Natural killer cell (primary cell): ENCODE results near the gene MGAT3. TPM values are rescaled to one million over a fixed set of nuclear protein-coding genes. Genes with fewer than 3 reads are reported as not detected.

ENCODE experiments used
- ATAC-seq, 3 donors: fragments of 150-1000 bp in 2 of 3; fragments of 200-7000 bp in 1 of 3; cut with Tn5 transposase; 1 replicate in 1 of 3; 2 replicates in 2 of 3; pipeline ENCODE4 v1.10.0; 2021; ENCODE audit warnings: mild to moderate bottlenecking in 2 of 3, moderate library complexity in 2 of 3
- DNase-seq, 2 donors: peaks; one replicate each; pipeline versions ENCODE4 v3.0.0 to v3.0.0-alpha.2; 2013 to 2021; ENCODE audit warnings: mixed read lengths in 1 of 2
- H3K27ac ChIP-seq: one replicate; pipeline ENCODE4 v1.5.1; 2013; ENCODE audit warnings: mild to moderate bottlenecking, low read length
- H3K27me3 ChIP-seq: one replicate; pipeline ENCODE4 v1.6.1; 2013; ENCODE audit warnings: low read length; ENCODE audit not compliant: control insufficient read depth, insufficient read depth
- H3K36me3 ChIP-seq: one replicate; pipeline ENCODE4 v1.6.1; 2013; ENCODE audit warnings: low read length; ENCODE audit not compliant: control insufficient read depth, insufficient read depth
- H3K4me1 ChIP-seq: one replicate; pipeline ENCODE4 v1.6.1; 2013; ENCODE audit warnings: low read length; ENCODE audit not compliant: control insufficient read depth, insufficient read depth
- H3K4me3 ChIP-seq: one replicate; pipeline ENCODE4 v1.5.1; 2013; ENCODE audit warnings: low read length
- H3K9me3 ChIP-seq: one replicate; pipeline ENCODE4 v1.6.1; 2013; ENCODE audit warnings: low read length; ENCODE audit not compliant: control insufficient read depth, insufficient read depth
- H3K27ac Mint-ChIP-seq, 2 donors: one replicate each; pipeline ENCODE4 v1.8.0; 2022; ENCODE audit warnings: mild to moderate bottlenecking in 2 of 2, mixed read lengths in 2 of 2, moderate library complexity in 1 of 2
- H3K27me3 Mint-ChIP-seq, 2 donors: one replicate each; pipeline ENCODE4 v1.8.0; 2022; ENCODE audit warnings: low read depth in 2 of 2, mixed read lengths in 2 of 2
- H3K36me3 Mint-ChIP-seq: one replicate; pipeline ENCODE4 v1.8.0; 2022; ENCODE audit warnings: mixed read lengths
- H3K4me1 Mint-ChIP-seq, 2 donors: one replicate each; pipeline ENCODE4 v1.8.0; 2022; ENCODE audit warnings: mixed read lengths in 2 of 2
- H3K4me3 Mint-ChIP-seq: one replicate; pipeline ENCODE4 v1.8.0; 2022; ENCODE audit warnings: mild to moderate bottlenecking, moderate library complexity, mixed read lengths
- H3K9me3 Mint-ChIP-seq, 2 donors: one replicate each; pipeline ENCODE4 v1.8.0; 2022; ENCODE audit warnings: mixed read lengths in 2 of 2
- WGBS: methylation state at CpG from one replicate; pipeline ENCODE4 v1.1.7; 2013; ENCODE audit warnings: missing lambda C conversion rate; ENCODE audit not compliant: insufficient coverage; 5-methylcytosine and 5-hydroxymethylcytosine counted together
- intact Hi-C: fragments of 100-400 bp; cut with micrococcal nuclease; formaldehyde crosslinking; loops from one replicate; pipeline ENCODE4 v1.14.2; 2022
- total RNA-seq, 4 donors: library from RNA; stranded (reverse); fragments of 120-200 nt in 1 of 4; gene quantifications; one replicate each; pipeline versions ENCODE4 v1.2.3 to v1.2.4, GENCODE V29; 2013 to 2022
- TF ChIP-seq, protein P1 (sequence below): fragments of 200-600 bp; IDR thresholded peaks from one replicate; pipeline ENCODE4 v1.8.0; 2022; ENCODE audit warnings: antibody characterized with exemption

The MGAT3 gene
- total RNA-seq, 3 donors from 2014 or later (not counting 1 experiment from before 2014, with no cell fraction given): 0.09 to 13.7 (median 0.11) TPM

DNA sequence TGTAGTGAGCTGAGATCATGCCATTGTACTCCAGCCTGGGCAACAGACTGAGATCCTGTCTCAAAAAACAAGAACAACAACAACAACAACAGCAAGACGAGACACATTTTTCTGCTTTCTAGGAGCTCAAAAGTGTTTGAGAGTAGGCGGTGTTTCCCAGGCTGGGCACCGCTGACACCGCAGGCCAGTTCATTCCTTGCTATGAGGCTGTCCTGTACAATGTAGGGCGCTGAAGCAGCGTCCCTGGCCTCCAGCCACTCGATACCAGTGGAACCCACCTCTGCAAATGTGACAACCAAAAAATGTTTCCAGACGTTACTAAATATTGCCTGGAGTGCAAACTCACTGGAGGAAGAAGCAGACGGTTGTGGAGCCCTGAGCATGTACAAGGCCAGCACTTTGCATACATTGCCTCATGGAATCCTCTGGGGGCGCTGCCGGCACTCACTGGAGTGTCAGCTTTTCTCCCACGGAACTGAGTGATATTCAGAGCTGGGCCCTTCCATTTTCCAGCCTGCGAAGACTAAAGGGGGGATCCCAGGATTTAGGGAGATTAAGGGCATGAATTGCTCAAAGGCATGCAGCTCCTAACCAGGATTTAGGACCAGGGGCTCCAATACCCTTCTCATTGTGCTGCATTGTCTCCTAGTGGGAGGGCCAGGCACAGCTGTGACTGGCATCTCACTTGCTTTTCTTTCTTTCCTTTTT, 39.5 kb downstream of the MGAT3 start:
- no peaks in the 10 kb centered on the region for H3K27me3 ChIP-seq
- WGBS: 47% methylated on average over 13 of the region's 13 CpGs
- H3K4me3 ChIP-seq: no peak overlapping the region
- Mint-ChIP-seq H3K4me1 (peaks cover 0 to 2% of the 10 kb centered on the region in 2 donors), H3K9me3 (no peaks in the 10 kb centered on the region), H3K27me3 (no peaks in the 10 kb centered on the region), H3K4me3 (no peak overlapping the region), H3K27ac (no peak overlapping the region), H3K36me3 (no peaks in the 10 kb centered on the region)
- TF ChIP-seq, protein P1, sequence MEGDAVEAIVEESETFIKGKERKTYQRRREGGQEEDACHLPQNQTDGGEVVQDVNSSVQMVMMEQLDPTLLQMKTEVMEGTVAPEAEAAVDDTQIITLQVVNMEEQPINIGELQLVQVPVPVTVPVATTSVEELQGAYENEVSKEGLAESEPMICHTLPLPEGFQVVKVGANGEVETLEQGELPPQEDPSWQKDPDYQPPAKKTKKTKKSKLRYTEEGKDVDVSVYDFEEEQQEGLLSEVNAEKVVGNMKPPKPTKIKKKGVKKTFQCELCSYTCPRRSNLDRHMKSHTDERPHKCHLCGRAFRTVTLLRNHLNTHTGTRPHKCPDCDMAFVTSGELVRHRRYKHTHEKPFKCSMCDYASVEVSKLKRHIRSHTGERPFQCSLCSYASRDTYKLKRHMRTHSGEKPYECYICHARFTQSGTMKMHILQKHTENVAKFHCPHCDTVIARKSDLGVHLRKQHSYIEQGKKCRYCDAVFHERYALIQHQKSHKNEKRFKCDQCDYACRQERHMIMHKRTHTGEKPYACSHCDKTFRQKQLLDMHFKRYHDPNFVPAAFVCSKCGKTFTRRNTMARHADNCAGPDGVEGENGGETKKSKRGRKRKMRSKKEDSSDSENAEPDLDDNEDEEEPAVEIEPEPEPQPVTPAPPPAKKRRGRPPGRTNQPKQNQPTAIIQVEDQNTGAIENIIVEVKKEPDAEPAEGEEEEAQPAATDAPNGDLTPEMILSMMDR: peak; percentile 50
- H3K36me3 ChIP-seq: no peaks in the 10 kb centered on the region
- ATAC-seq (peak; percentile 70 to 82 (median 77)), DNase-seq (peak; percentile 31 to 68)
- intact Hi-C loops: no loop called here
- H3K4me1 ChIP-seq: peaks cover 1% of the 10 kb centered on the region
- H3K27ac ChIP-seq: no peak overlapping the region
- no peaks in the 10 kb centered on the region for H3K9me3 ChIP-seq

DNA sequence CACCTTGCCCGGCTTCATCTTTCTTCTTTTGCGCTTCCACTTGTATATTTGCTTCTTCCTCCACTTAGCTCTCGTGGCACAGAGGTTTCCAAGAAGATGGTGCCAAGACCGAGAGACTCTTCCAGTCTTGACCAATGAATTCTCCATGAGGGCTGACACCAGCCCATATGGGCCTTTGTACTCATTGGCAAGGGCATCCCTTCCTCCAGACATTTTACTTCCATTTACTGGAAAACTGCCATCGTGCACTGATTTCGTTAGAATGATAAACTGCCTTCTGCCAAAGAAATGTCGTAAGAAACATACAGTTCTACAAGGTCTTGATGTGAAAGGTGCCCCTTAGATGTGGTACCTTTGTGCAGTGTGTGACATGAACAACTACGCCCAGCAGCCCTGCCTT, 40.6 kb downstream of the MGAT3 start:
- H3K27me3 Mint-ChIP-seq: no peaks in the 10 kb centered on the region
- intact Hi-C loops: no loop called here
- Histone ChIP-seq H3K27ac (no peak overlapping the region), H3K9me3 (no peaks in the 10 kb centered on the region), H3K27me3 (no peaks in the 10 kb centered on the region), H3K4me1 (peaks cover 9% of the 10 kb centered on the region), H3K36me3 (no peaks in the 10 kb centered on the region), H3K4me3 (no peak overlapping the region)
- ATAC-seq: no peak
- H3K9me3 Mint-ChIP-seq: no peaks in the 10 kb centered on the region
- H3K4me3 Mint-ChIP-seq: no peak overlapping the region
- DNase-seq: no peak
- no peaks in the 10 kb centered on the region for H3K36me3 Mint-ChIP-seq
- no peak overlapping the region for H3K27ac Mint-ChIP-seq
- peaks cover 11 to 13% of the 10 kb centered on the region in 2 donors for H3K4me1 Mint-ChIP-seq
- 94% methylated on average over 8 of the region's 8 CpGs for WGBS
- TF ChIP-seq, protein P1: no peak

DNA sequence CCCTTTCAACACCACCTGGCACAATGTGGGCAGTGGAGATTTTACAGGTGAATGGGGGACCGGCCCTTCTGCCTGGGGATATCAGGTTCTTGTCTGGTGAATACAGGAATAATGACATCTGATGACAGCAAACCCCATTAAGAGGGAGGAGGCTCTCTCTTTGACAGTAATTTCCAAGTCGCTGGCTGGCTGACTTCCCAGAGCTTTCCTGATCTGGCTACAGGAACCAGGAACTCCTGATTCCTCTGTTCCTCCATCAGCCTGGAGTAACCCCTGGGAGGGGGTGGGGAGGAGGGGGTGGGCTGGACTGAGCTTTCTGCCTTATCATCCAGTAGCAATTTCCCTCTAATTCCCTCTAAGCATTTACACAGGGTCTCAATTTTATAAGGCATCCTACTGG, 41.6 kb downstream of the MGAT3 start:
- DNase-seq: no peak
- no peak overlapping the region for H3K27ac Mint-ChIP-seq

More for the DNA sequence above, 41.6 kb downstream of the MGAT3 start:
- H3K36me3 Mint-ChIP-seq: no peaks in the 10 kb centered on the region
- H3K9me3 Mint-ChIP-seq: no peaks in the 10 kb centered on the region
- Histone ChIP-seq H3K4me1 (peaks cover 17% of the 10 kb centered on the region), H3K36me3 (no peaks in the 10 kb centered on the region), H3K4me3 (no peak overlapping the region), H3K27me3 (no peaks in the 10 kb centered on the region), H3K27ac (no peak overlapping the region), H3K9me3 (no peaks in the 10 kb centered on the region)
- TF ChIP-seq, protein P1: no peak
- no peaks in the 10 kb centered on the region for H3K27me3 Mint-ChIP-seq
- no peak for ATAC-seq
- 93% methylated on average over 2 of the region's 2 CpGs for WGBS
- no peak overlapping the region for H3K4me3 Mint-ChIP-seq
- peaks cover 19 to 21% of the 10 kb centered on the region in 2 donors for H3K4me1 Mint-ChIP-seq
- intact Hi-C loops: no loop called here
